NCI-H1694 treated with DMSO at 0.1 percent for 48 hours (cell line): Measurements from ENCODE around the gene MBD5.

Source experiments
- DNase-seq: peaks from one replicate; lab custom pipeline; 2025; lab: John Stamatoyannopoulos, UW

The MBD5 gene

DNA sequence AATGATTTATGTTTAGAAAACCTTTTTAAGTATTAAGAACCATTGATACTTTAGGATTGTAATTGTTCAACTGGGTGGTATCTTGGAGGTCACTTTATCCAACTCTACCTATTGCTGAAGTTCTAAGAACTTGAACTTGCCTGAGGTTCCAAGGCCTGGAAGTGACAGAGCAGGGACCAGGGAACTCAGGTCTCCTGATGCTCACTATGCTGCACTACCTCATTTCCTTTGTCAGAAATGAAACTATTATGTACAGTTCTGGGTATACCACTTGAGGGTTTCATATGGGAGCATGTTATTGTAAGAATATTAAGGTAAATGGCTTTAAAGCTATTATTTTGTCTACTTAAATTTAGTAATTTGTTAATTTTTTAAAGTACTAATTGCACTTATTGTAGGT is 3.0 kb downstream of the MBD5 start:
- no peak for DNase-seq

DNA sequence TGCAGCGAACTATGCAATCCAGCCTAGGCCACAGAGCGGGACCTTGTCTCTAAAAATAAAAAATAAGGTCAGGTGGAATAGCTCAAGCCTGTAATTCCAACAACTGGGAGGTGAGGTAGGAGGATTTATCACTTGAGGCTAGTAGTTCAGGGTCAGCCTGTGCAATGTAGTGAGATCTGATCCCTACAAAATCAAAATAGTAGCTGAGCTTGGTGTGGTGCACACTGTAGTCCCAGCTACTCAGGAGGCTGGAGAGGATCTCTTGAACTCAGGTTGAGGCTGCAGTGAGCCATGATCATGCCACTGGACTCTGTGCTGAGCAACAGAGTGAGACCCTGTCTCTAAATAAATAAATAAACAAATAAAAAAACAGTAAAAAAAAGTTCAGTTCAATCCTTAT is 5.7 kb downstream of the MBD5 start:
- no peak for DNase-seq

- DNase-seq, result no peak
Measured at GRCh38 chr2:148027822-148028221, 6.9 kb downstream of the MBD5 start.

DNA sequence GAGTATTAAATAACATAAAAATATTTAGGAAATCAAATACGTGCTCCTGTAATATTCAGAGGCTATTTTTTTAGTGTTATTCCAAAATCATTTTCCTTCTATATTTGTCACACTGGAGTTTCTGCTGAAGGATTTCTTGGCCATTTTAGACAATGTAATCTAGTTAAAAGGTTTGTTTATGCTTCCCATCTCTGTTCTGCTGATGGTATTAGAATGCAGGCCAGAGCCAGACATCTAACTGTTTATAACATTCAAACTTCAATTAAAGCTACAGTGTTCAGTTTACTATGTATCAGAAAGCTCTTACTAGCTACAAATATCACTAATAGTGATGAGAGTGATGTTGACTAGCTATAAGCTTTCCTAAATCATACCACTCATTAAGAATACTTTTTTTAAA is 7.9 kb downstream of the MBD5 start:
- no peak for DNase-seq

DNA sequence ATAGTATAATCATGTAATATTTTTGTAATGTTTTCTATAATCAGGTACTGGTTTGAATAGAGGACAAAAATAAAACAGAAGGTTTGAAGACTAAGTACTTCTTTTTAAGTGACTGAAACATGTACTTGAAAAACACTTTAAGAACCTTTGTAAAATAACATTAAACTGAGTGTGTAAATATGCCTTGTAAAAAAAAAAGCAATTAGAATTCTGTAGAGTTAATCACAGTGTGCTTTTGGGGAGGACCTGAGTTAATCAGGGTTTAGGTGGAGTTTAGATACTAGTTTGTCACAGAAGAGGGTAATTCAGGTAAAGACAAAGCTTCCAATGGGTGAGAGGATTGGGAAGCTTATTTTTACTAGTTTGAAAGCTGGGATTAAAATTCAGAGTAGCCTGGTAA is 10.3 kb downstream of the MBD5 start:
- no peak for DNase-seq

DNA sequence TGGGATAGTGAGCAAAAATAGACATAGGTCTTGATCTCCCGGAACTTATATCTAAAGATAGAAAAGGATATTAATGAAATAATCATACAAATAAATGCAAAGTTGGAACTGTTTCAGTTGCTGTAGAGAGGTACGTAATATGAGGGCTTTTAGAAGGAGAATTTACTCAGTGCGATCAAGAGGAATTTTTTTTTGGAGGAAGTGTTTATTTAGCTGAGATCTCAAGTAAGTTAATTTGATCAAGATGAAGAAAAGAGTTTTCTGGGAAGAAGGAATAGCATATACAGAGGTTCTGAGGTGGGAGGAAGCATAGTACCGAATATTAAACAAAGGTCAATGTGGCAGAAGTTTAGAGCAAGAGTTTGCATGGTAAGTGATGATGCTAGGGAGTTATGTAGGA is 11.3 kb downstream of the MBD5 start:
- DNase-seq, result no peak

DNA sequence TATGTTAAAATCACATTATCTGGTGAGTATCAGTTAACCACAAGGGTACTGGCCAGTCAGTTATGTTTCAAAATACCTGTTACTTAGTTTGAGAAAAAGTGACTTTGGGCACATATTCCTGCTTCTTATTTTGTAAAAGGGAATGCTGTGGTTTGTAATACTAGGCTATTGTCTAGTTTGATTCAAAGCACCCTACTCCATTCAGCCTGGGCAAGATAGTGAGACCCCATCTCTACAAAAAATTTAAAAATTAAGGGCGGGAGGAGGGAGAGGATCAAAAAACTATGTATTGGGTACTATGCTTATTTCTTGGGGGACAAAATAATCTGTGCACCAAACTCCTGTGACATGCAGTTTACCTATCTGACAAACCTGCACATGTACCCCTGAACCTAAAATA is 18.9 kb downstream of the MBD5 start:
- no peak for DNase-seq

GRCh38 chr2:148042219-148042618 is 21.3 kb downstream of the MBD5 start:
- no peak for DNase-seq

DNA sequence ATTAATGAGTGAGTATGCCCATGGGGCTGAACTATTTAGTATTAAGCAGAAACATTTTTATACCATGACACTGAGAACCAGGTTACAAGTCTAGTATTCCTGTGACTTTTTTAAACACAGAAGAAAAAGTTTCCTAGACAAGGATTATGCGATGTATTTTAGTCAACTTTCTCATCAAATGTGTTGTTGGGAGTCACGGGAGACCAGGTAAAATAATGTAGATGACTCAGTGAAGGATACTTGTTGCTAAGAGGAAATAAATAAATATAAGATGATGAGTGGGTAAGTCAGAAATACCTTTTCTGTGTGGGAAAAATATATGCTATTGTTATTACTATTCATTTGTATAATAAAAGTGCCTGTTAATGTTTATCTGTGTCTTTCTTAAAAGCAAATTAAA is 23.4 kb downstream of the MBD5 start:
- DNase-seq, result no peak

DNA sequence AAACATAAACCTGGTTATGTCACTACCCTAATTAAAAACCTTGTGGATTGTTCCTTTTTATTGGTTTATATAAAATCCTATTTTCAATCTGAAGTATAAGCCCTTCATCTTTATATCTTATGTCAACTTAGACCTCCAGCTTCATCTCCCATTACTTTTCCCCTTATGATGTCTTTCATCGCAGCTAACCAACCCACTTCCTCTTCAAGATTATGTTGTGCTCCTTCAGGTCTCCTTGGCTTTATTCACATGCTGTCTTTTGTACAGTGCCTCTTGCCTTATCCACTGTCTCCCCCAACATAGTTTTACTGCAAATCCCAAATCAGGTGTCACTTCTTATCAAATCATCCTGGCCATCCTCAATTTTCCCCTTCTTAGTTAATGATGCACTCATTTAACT is 25.9 kb downstream of the MBD5 start:
- DNase-seq, result no peak

DNA sequence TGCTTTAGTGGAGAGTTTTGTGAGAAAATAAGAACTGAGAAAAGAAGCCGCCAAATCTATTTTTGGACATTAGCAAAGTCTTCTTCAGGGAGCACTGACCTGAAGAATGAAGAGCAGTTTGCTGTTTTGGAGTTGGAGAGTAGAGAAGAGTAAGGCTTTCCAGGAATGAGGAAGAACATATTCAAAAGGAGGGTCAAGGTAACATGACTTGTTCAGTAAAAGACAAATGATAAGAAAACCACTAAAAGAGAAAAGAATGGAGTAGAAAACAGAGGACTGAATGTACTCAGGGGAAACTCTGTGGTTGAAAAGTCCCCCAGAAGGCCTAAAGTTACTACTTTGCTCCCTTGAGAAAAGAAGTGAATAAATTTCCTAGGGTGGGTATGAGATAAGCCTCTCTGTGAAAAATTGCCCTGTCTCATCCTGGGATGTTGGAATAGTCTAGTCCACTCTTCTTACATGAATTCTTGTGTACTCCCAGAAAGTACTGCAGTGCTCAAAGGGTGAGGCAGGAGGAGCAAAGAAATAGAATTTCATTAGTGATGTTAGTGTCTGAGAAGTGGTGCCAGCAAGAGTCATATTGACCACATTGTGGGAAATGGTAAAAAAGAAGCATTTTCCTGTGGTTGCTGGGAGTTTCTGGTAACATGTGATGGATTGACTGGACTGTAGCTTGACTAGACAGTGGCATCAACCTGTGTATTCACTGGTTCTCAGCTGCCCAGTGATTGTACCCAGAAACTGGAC is 27.8 kb downstream of the MBD5 start:
- no peak for DNase-seq

GRCh38 chr2:148049284-148049683 is 28.4 kb downstream of the MBD5 start:
- DNase-seq, result no peak

DNA sequence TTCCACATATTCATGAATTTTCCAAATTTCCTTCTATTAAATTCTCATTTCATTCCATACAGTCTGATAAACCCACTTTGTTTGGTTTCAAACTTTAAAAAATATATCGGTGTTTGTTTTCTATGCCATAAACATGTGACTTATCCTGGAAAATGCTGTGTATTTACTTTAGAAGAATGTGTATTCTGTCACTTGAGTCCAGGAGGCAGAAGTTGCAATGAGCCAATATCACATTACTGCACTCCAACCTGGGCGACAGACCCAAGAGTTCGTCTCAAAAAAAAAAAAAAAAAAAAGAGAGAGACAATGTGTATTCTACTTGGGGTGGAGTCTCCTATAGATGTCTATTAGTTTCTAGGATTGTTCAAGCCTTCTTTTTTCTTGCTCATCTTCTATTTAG is 31.8 kb downstream of the MBD5 start:
- DNase-seq, result no peak

GRCh38 chr2:148058641-148059040 is 37.8 kb downstream of the MBD5 start:
- DNase-seq, result no peak

- DNase-seq, result no peak
Measured at GRCh38 chr2:148063633-148064032, 42.7 kb downstream of the MBD5 start.

GRCh38 chr2:148065936-148066335 is 45.0 kb downstream of the MBD5 start:
- DNase-seq, result no peak

DNA sequence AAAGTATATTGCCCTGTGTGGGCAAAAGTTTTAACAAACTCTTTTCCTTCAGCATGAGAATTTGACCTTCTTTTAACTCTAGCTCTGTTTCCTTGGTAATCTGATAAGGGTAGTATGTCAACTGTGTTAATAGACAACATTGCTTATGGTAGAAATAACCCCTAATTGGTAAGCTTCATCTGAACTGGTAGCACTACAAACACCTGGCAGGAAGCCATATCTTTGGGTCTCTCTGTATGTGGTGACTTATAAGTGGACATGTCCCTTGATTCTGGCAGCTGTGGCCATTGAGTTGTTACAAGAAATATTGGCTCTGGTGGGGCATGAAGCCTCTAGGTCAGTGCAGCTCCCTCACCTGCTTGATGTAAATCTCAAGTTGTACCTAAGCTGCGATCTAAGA is 46.9 kb downstream of the MBD5 start:
- DNase-seq, result no peak

DNA sequence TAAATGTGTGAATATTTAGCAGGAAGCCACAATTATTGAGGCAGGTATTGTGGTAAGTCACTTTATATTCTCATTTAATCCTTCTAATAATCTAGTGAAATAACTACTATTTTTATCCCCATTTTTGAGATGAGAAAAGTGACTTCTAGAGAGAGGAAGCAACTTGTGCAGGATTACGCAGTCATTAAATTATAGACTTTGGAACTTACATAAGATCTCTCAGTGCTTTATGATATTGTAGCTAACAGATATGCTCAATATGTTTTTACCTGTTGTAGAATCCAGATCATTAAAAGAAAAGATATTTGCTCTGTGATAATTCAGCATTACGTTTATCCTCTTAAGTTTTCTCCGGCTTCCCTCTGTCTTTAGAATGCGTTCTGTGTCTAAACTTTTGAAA is 50.5 kb downstream of the MBD5 start:
- DNase-seq, result no peak

- DNase-seq, result no peak
Measured at GRCh38 chr2:148096012-148096411, 75.1 kb downstream of the MBD5 start.

DNA sequence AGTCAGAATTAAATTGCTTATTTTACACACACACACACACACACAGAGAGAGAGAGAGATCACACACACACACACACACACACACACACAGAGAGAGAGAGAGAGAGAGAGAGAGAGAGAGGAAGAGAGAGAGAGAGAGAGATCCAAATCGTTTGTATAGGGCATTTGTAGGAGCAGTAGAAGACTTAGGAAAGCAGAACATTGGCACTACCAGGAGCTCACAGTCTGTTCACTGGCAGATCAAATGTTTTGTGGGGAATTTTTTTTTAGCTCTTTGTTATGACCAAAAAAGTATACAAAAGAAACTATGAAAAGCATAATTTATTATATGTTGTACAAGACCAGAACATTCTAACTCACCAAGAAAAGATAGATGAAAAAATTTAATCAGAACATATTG is 81.8 kb downstream of the MBD5 start:
- no peak for DNase-seq

GRCh38 chr2:148103946-148104345 is 83.1 kb downstream of the MBD5 start:
- DNase-seq, result no peak

GRCh38 chr2:148106331-148106730 is 85.4 kb downstream of the MBD5 start:
- no peak for DNase-seq

DNA sequence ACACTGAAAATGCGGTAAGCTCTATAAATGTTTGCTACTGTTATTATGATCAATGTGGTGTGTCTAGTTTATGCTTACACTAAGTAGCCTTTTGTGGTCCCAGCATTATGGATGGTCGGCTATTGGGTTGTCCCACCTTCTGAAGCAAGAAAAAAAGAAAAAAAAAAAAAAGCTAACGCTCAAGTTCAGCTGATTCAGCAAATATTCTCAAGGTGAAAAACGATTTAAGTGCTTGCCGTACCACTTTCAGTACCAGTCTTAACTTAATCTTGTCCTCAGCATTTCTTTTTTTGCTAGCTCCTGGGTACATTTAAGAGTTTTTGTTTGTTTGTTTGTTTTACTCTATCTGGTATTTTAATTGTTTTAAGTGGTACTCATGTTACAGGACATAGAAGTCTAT is 87.5 kb downstream of the MBD5 start:
- DNase-seq, result no peak

GRCh38 chr2:148110184-148110583 is 89.3 kb downstream of the MBD5 start:
- DNase-seq, result no peak

- no peak for DNase-seq
Measured at GRCh38 chr2:148122788-148123187, 101.9 kb downstream of the MBD5 start.
